Measurements from ENCODE around the gene ANKMY1. TPM values are rescaled to one million over a fixed set of nuclear protein-coding genes. Genes with fewer than 3 reads are reported as not detected.

ANKMY1 gene
- total and polyA plus RNA-seq, 2 donors: 6.6 to 10.3 TPM

- 98% methylated on average over 18 of the region's 18 CpGs for WGBS
- Histone ChIP-seq H3K27me3 (ENCODE audit: control insufficient read depth in 2 of 2, insufficient read depth in 1 of 2, low read length in 1 of 2) (no peaks in the 10 kb centered on the region), H3K9me3 (ENCODE audit: control insufficient read depth in 2 of 2, insufficient read depth in 1 of 2, low read length in 1 of 2) (peaks cover 0 to 5% of the 10 kb centered on the region in 2 donors), H3K4me3 (ENCODE audit: low read length in 2 of 2) (no peak overlapping the region), H3K4me1 (ENCODE audit: control insufficient read depth in 2 of 2, insufficient read depth in 2 of 2, low read length in 2 of 2) (peaks cover 27 to 28% of the 10 kb centered on the region in 2 donors), H3K36me3 (ENCODE audit: control insufficient read depth in 2 of 2, insufficient read depth in 2 of 2, low read length in 1 of 2) (peaks cover 22 to 40% of the 10 kb centered on the region in 2 donors), H3K27ac (ENCODE audit: low read depth in 1 of 2, low read length in 1 of 2) (no peak overlapping the region)
- no peak for DNase-seq (ENCODE audit: low read depth in 6 of 9, low spot score in 9 of 9)
Measured at GRCh38 chr2:240571314-240571973, 13.7 kb upstream of the ANKMY1 start.

GRCh38 chr2:240570531-240571313 lies 12.9 kb upstream of the ANKMY1 start:
- peaks cover 31 to 34% of the 10 kb centered on the region in 2 donors for H3K4me1 ChIP-seq (ENCODE audit: control insufficient read depth in 2 of 2, insufficient read depth in 2 of 2, low read length in 2 of 2)
- no peaks in the 10 kb centered on the region for H3K27me3 ChIP-seq (ENCODE audit: control insufficient read depth in 2 of 2, insufficient read depth in 1 of 2, low read length in 1 of 2)
- peaks cover 18 to 33% of the 10 kb centered on the region in 2 donors for H3K36me3 ChIP-seq (ENCODE audit: control insufficient read depth in 2 of 2, insufficient read depth in 2 of 2, low read length in 1 of 2)
- H3K4me3 ChIP-seq (ENCODE audit: low read length in 2 of 2): no peak overlapping the region
- no peak overlapping the region for H3K27ac ChIP-seq (ENCODE audit: low read depth in 1 of 2, low read length in 1 of 2)
- DNase-seq (ENCODE audit: low read depth in 6 of 9, low spot score in 9 of 9): no peak
- H3K9me3 ChIP-seq (ENCODE audit: control insufficient read depth in 2 of 2, insufficient read depth in 1 of 2, low read length in 1 of 2): peaks cover 0 to 5% of the 10 kb centered on the region in 2 donors
- WGBS: 95% methylated on average over 11 of the region's 11 CpGs

- WGBS: 98% methylated on average over 15 of the region's 15 CpGs
- Histone ChIP-seq H3K27ac (ENCODE audit: low read depth in 1 of 2, low read length in 1 of 2) (no peak overlapping the region), H3K4me3 (ENCODE audit: low read length in 2 of 2) (no peak overlapping the region), H3K9me3 (ENCODE audit: control insufficient read depth in 2 of 2, insufficient read depth in 1 of 2, low read length in 1 of 2) (peaks cover 0 to 5% of the 10 kb centered on the region in 2 donors), H3K4me1 (ENCODE audit: control insufficient read depth in 2 of 2, insufficient read depth in 2 of 2, low read length in 2 of 2) (peaks cover 36 to 40% of the 10 kb centered on the region in 2 donors), H3K27me3 (ENCODE audit: control insufficient read depth in 2 of 2, insufficient read depth in 1 of 2, low read length in 1 of 2) (no peaks in the 10 kb centered on the region), H3K36me3 (ENCODE audit: control insufficient read depth in 2 of 2, insufficient read depth in 2 of 2, low read length in 1 of 2) (peaks cover 14 to 26% of the 10 kb centered on the region in 2 donors)
- no peak for DNase-seq (ENCODE audit: low read depth in 6 of 9, low spot score in 9 of 9)
Measured at GRCh38 chr2:240569998-240570530, 12.3 kb upstream of the ANKMY1 start.

- H3K4me1 ChIP-seq (ENCODE audit: control insufficient read depth in 2 of 2, insufficient read depth in 2 of 2, low read length in 2 of 2): peaks cover 42 to 45% of the 10 kb centered on the region in 2 donors
- WGBS: 83% methylated on average over 9 of the region's 9 CpGs
- peaks cover 9 to 21% of the 10 kb centered on the region in 2 donors for H3K36me3 ChIP-seq (ENCODE audit: control insufficient read depth in 2 of 2, insufficient read depth in 2 of 2, low read length in 1 of 2)
- DNase-seq (ENCODE audit: low read depth in 6 of 9, low spot score in 9 of 9): peak in 1 of 9 donors; percentile 28
- peaks cover 0 to 5% of the 10 kb centered on the region in 2 donors for H3K9me3 ChIP-seq (ENCODE audit: control insufficient read depth in 2 of 2, insufficient read depth in 1 of 2, low read length in 1 of 2)
- peak overlapping the region; percentile 38 to 81 for H3K4me3 ChIP-seq (ENCODE audit: low read length in 2 of 2)
- no peaks in the 10 kb centered on the region for H3K27me3 ChIP-seq (ENCODE audit: control insufficient read depth in 2 of 2, insufficient read depth in 1 of 2, low read length in 1 of 2)
- no peak overlapping the region for H3K27ac ChIP-seq (ENCODE audit: low read depth in 1 of 2, low read length in 1 of 2)
Measured at GRCh38 chr2:240569523-240569997, 11.8 kb upstream of the ANKMY1 start.

- peak in 3 of 9 donors; percentile 58 to 72 (median 70) for DNase-seq (ENCODE audit: low read depth in 6 of 9, low spot score in 9 of 9)
- 2% methylated on average over 93 of the region's 93 CpGs for WGBS
- Histone ChIP-seq H3K27ac (ENCODE audit: low read depth in 1 of 2, low read length in 1 of 2) (peak overlapping the region in 1 of 2 donors; percentile 89), H3K4me1 (ENCODE audit: control insufficient read depth in 2 of 2, insufficient read depth in 2 of 2, low read length in 2 of 2) (peaks cover 47 to 52% of the 10 kb centered on the region in 2 donors), H3K9me3 (ENCODE audit: control insufficient read depth in 2 of 2, insufficient read depth in 1 of 2, low read length in 1 of 2) (peaks cover 0 to 5% of the 10 kb centered on the region in 2 donors), H3K36me3 (ENCODE audit: control insufficient read depth in 2 of 2, insufficient read depth in 2 of 2, low read length in 1 of 2) (peaks cover 8 to 15% of the 10 kb centered on the region in 2 donors), H3K27me3 (ENCODE audit: control insufficient read depth in 2 of 2, insufficient read depth in 1 of 2, low read length in 1 of 2) (no peaks in the 10 kb centered on the region), H3K4me3 (ENCODE audit: low read length in 2 of 2) (peak overlapping the region; percentile 38 to 81)
Measured at GRCh38 chr2:240568678-240569522, 11.1 kb upstream of the ANKMY1 start.

GRCh38 chr2:240567872-240568677 lies 10.3 kb upstream of the ANKMY1 start, which contains the start of gene RNPEPL1:
RNPEPL1 (plus strand) TSS chr2:240568484; CDS start chr2:240568587, 103 bp downstream.
- peaks cover 47 to 53% of the 10 kb centered on the region in 2 donors for H3K4me1 ChIP-seq (ENCODE audit: control insufficient read depth in 2 of 2, insufficient read depth in 2 of 2, low read length in 2 of 2)
- H3K27ac ChIP-seq (ENCODE audit: low read depth in 1 of 2, low read length in 1 of 2): peak within 1 kb of the TSS; percentile 80 to 89
- peak in 2 of 9 donors; percentile 45 to 69 for DNase-seq (ENCODE audit: low read depth in 6 of 9, low spot score in 9 of 9)
- H3K36me3 ChIP-seq (ENCODE audit: control insufficient read depth in 2 of 2, insufficient read depth in 2 of 2, low read length in 1 of 2): peaks cover 9 to 12% of the 10 kb centered on the region in 2 donors
- H3K27me3 ChIP-seq (ENCODE audit: control insufficient read depth in 2 of 2, insufficient read depth in 1 of 2, low read length in 1 of 2): no peaks in the 10 kb centered on the region
- H3K4me3 ChIP-seq (ENCODE audit: low read length in 2 of 2): peak within 1 kb of the TSS; percentile 70 to 81
- WGBS: under 1% methylated on average over 106 of the region's 106 CpGs
- H3K9me3 ChIP-seq (ENCODE audit: control insufficient read depth in 2 of 2, insufficient read depth in 1 of 2, low read length in 1 of 2): peaks cover 0 to 5% of the 10 kb centered on the region in 2 donors

GRCh38 chr2:240567137-240567871 lies 9.5 kb upstream of the ANKMY1 start:
- Histone ChIP-seq H3K9me3 (ENCODE audit: control insufficient read depth in 2 of 2, insufficient read depth in 1 of 2, low read length in 1 of 2) (peaks cover 0 to 5% of the 10 kb centered on the region in 2 donors), H3K4me1 (ENCODE audit: control insufficient read depth in 2 of 2, insufficient read depth in 2 of 2, low read length in 2 of 2) (peaks cover 47 to 53% of the 10 kb centered on the region in 2 donors), H3K27ac (ENCODE audit: low read depth in 1 of 2, low read length in 1 of 2) (peak overlapping the region; percentile 80 to 89), H3K36me3 (ENCODE audit: control insufficient read depth in 2 of 2, insufficient read depth in 2 of 2, low read length in 1 of 2) (peaks cover 11 to 18% of the 10 kb centered on the region in 2 donors), H3K27me3 (ENCODE audit: control insufficient read depth in 2 of 2, insufficient read depth in 1 of 2, low read length in 1 of 2) (no peaks in the 10 kb centered on the region), H3K4me3 (ENCODE audit: low read length in 2 of 2) (peak overlapping the region; percentile 70 to 81)
- WGBS: 45% methylated on average over 26 of the region's 26 CpGs
- peak in 1 of 9 donors; percentile 35 for DNase-seq (ENCODE audit: low read depth in 6 of 9, low spot score in 9 of 9)
